Adrenal gland (tissue), 12 donors: ENCODE measurements around the gene AGBL5. TPM values are rescaled to one million over a fixed set of nuclear protein-coding genes. Genes with fewer than 3 reads are reported as not detected.
A peak's percentile ranks its signal among the peaks of the same experiment; 100 is the strongest.
"Not testable (repeated sequence)": the region's sequence is repeated elsewhere in the genome, so short reads cannot be mapped to it uniquely, and the experiment has no call there.

Experiments used
- DNase-seq, 7 donors: peaks; one replicate each; pipeline ENCODE4 v3.0.0-alpha.2; 2019 to 2020
- H3K27ac ChIP-seq, 5 donors: fragments of 200-600 bp; sonication (generic) in 4 of 5; 1 replicate in 3 of 5; 2 replicates in 2 of 5; pipeline versions ENCODE4 v1.5.1 to v1.8.0; 2016 to 2020; ENCODE audit warnings: mild to moderate bottlenecking in 1 of 5
- H3K27me3 ChIP-seq: fragments of 200-600 bp; 2 replicates; pipeline ENCODE4 v1.8.0; 2021
- H3K36me3 ChIP-seq, 2 donors: fragments of 200-600 bp; replicated peaks in 1 of 2; 1 replicate in 1 of 2; 2 replicates in 1 of 2; pipeline versions ENCODE4 v1.5.1 to v1.8.0; 2018 to 2022
- H3K4me1 ChIP-seq, 2 donors: fragments of 200-600 bp; replicated peaks in 1 of 2; 1 replicate in 1 of 2; 2 replicates in 1 of 2; pipeline versions ENCODE4 v1.5.1 to v1.8.0; 2018 to 2021
- H3K4me3 ChIP-seq, 4 donors: fragments of 200-600 bp; sonication (generic) in 3 of 4; one replicate each; pipeline ENCODE4 v1.5.1; 2016 to 2018
- H3K9me3 ChIP-seq, 3 donors: fragments of 200-600 bp; sonication (generic) in 1 of 3; replicated peaks in 1 of 3; 1 replicate in 2 of 3; 2 replicates in 1 of 3; pipeline versions ENCODE4 v1.5.1 to v1.8.0; 2016 to 2021
- CTCF ChIP-seq, 6 experiments: fragments of 450-650 bp in 4 of 6; fragments of 200-600 bp in 2 of 6; sonication (generic) in 1 of 6; IDR thresholded peaks; 1 replicate in 5 of 6; 2 replicates in 1 of 6; pipeline versions ENCODE4 v1.5.1 to v1.8.0; 2016 to 2021; ENCODE audit warnings: antibody characterized with exemption in 6 of 6, mild to moderate bottlenecking in 2 of 6, moderate library complexity in 1 of 6
- POLR2A ChIP-seq, 2 donors: fragments of 450-650 bp; IDR thresholded peaks; one replicate each; pipeline ENCODE4 v1.6.1; 2017; ENCODE audit warnings: antibody characterized with exemption in 2 of 2, mild to moderate bottlenecking in 2 of 2, moderate library complexity in 1 of 2
- WGBS, 4 donors: extraction: QIAGEN DNeasy Blood & Tissue Kit in 2 of 4; methylation state at CpG; one replicate each; pipeline versions ENCODE4 v1.1.5 to v1.1.7; 2013 to 2017; 5-methylcytosine and 5-hydroxymethylcytosine counted together
- intact Hi-C, 2 donors: fragments of 100-400 bp; cut with DNase I; formaldehyde crosslinking; loops; one replicate each; pipeline versions ENCODE4 v1.14.1 to v1.15.0; 2022 to 2023
- polyA plus RNA-seq, 3 donors: library from polyadenylated mRNA; stranded (reverse); fragments of 200-250 nt in 2 of 3; fragments of 350-450 nt in 1 of 3; fragmentation: Illumina TruSeq in 1 of 3; extraction: RNeasy Lipid Tissue Mini Kit (QIAGEN cat#74804) in 1 of 3; gene quantifications; one replicate each; pipeline ENCODE4 v1.2.3, GENCODE V29; 2013 to 2014
- total RNA-seq, 9 donors: library from RNA; depleted of rRNA in 4 of 9; stranded (reverse); fragments of >200 nt in 4 of 9; fragments of 120-200 nt in 1 of 9; fragmentation: NEBNext Ultra II Directional in 1 of 9; extraction: Animal tissue kit (Norgen Biotek cat#: 25700) in 1 of 9; gene quantifications; one replicate each; pipeline versions ENCODE4 v1.1.0 to v1.2.4, GENCODE V29; 2013 to 2023
- donor health status: healthy with polysubstance abuse.
- donor health status: Bipolar disorder and iron deficiency.
- donor health status: DM: yes; HTN: yes; CAD: no.
- donor health status: DM: no; HTN: no; CAD: no.
- donor health status: DM: no; HTN: no; CAD: no.
- donor health status: DM: yes; HTN: yes; CAD: no.

Gene AGBL5
- total and polyA plus RNA-seq, 12 donors = 21.2 to 42.4 (median 30.6) TPM

GRCh38 chr2:27118525-27119329 is 67.3 kb downstream of the AGBL5 start, which contains the start of gene CGREF1:
CGREF1 (minus strand) TSS chr2:27119128; CDS start chr2:27104366, 14,762 bp downstream.
- H3K4me1 ChIP-seq = peaks cover 0 to 11% of the 10 kb centered on the region in 2 donors
- no peak for TF ChIP-seq CTCF (IDR thresholded peaks at IDR 0.05)
- TF ChIP-seq POLR2A (IDR thresholded peaks at IDR 0.05) = no peak
- 3 to 33% (median 4%) methylated on average over 8 to 84 of the region's 84 CpGs for WGBS, 4 donors
- no peak within 1 kb of the TSS for H3K27ac ChIP-seq
- no peaks in the 10 kb centered on the region for H3K9me3 ChIP-seq
- no peak for DNase-seq
- H3K4me3 ChIP-seq = peak within 1 kb of the TSS in 1 of 4 donors; percentile 51
- intact Hi-C loops = no loop called here
- no peaks in the 10 kb centered on the region for H3K36me3 ChIP-seq
- H3K27me3 ChIP-seq = peaks cover 9% of the 10 kb centered on the region

GRCh38 chr2:27119330-27119670 is 67.8 kb downstream of the AGBL5 start:
- H3K36me3 ChIP-seq, H3K9me3 ChIP-seq, H3K27me3 ChIP-seq, H3K27ac ChIP-seq, intact Hi-C loops, DNase-seq: not testable (repeated sequence)
- Histone ChIP-seq H3K4me1 (peaks cover 0 to 11% of the 10 kb centered on the region in 2 donors), H3K4me3 (peak overlapping the region in 1 of 4 donors; percentile 51)
- WGBS, 4 donors = 80 to 84% (median 82%) methylated on average over 8 of the region's 8 CpGs

Other genes starting within 250 kb of the AGBL5 start
- 1 to 10 TPM in 2 of 9 donors, under 1 TPM in 3, not detected in 4; 0.34 to 1.6 (median 0.64) TPM for gene DPYSL5, start 203.5 kb upstream of the AGBL5 start, total RNA-seq
- 1 to 10 TPM in 2 of 3 donors, under 1 TPM in 1; 0.37 to 1.6 (median 1.0) TPM for gene DPYSL5, start 203.5 kb upstream of the AGBL5 start, polyA plus RNA-seq
- gene MAPRE3, start 81.0 kb upstream of the AGBL5 start, total RNA-seq = 10 to 100 TPM; 11.0 to 27.9 (median 18.6) TPM
- gene MAPRE3, start 81.0 kb upstream of the AGBL5 start, polyA plus RNA-seq = 10 to 100 TPM; 26.5 to 73.0 (median 30.5) TPM
- gene TMEM214, start 18.7 kb upstream of the AGBL5 start, total RNA-seq = 100 to 1,000 TPM in 2 of 9 donors, 10 to 100 TPM in 7; 25.2 to 124 (median 50.0) TPM
- gene TMEM214, start 18.7 kb upstream of the AGBL5 start, polyA plus RNA-seq = 100 to 1,000 TPM in 1 of 3 donors, 10 to 100 TPM in 2; 63.7 to 111 (median 96.8) TPM
- gene OST4, start 20.0 kb downstream of the AGBL5 start, total RNA-seq = 100 to 1,000 TPM; 174 to 617 (median 397) TPM
- 100 to 1,000 TPM; 387 to 602 (median 531) TPM for gene OST4, start 20.0 kb downstream of the AGBL5 start, polyA plus RNA-seq
- 100 to 1,000 TPM in 5 of 9 donors, 10 to 100 TPM in 4; 17.7 to 243 (median 115) TPM for gene EMILIN1, start 26.9 kb downstream of the AGBL5 start, total RNA-seq
- 100 to 1,000 TPM in 1 of 3 donors, 10 to 100 TPM in 1, 1 to 10 TPM in 1; 4.2 to 168 (median 84.4) TPM for gene EMILIN1, start 26.9 kb downstream of the AGBL5 start, polyA plus RNA-seq
- gene KHK, start 35.1 kb downstream of the AGBL5 start, total RNA-seq = 10 to 100 TPM in 4 of 9 donors, 1 to 10 TPM in 5; 4.0 to 14.4 (median 9.0) TPM
- gene KHK, start 35.1 kb downstream of the AGBL5 start, polyA plus RNA-seq = 1 to 10 TPM; 3.3 to 6.7 (median 4.9) TPM
- 1 to 10 TPM in 4 of 9 donors, under 1 TPM in 4, not detected in 1; 0.52 to 4.7 (median 1.0) TPM for gene CGREF1, start 67.5 kb downstream of the AGBL5 start, total RNA-seq
- gene CGREF1, start 67.5 kb downstream of the AGBL5 start, polyA plus RNA-seq = 1 to 10 TPM; 1.8 to 2.0 (median 2.0) TPM
- gene ABHD1, start 72.1 kb downstream of the AGBL5 start, total RNA-seq = 1 to 10 TPM in 6 of 9 donors, under 1 TPM in 2, not detected in 1; 0.61 to 3.3 (median 1.5) TPM
- gene ABHD1, start 72.1 kb downstream of the AGBL5 start, polyA plus RNA-seq = 1 to 10 TPM in 2 of 3 donors, under 1 TPM in 1; 0.90 to 6.0 (median 4.4) TPM
- gene PREB, start 83.0 kb downstream of the AGBL5 start, total RNA-seq = 10 to 100 TPM; 47.0 to 91.5 (median 64.6) TPM
- gene PREB, start 83.0 kb downstream of the AGBL5 start, polyA plus RNA-seq = 10 to 100 TPM; 44.1 to 68.5 (median 67.8) TPM
- not detected for gene PRR30, start 87.7 kb downstream of the AGBL5 start, total RNA-seq
- gene PRR30, start 87.7 kb downstream of the AGBL5 start, polyA plus RNA-seq = not detected
- under 1 TPM in 7 of 9 donors, not detected in 2; under 0.01 to 0.35 (median 0.08) TPM for gene TCF23, start 97.3 kb downstream of the AGBL5 start, total RNA-seq
- gene TCF23, start 97.3 kb downstream of the AGBL5 start, polyA plus RNA-seq = under 1 TPM in 2 of 3 donors, not detected in 1; 0.03 to 0.24 TPM
- gene ATRAID, start 160.4 kb downstream of the AGBL5 start, total RNA-seq = 100 to 1,000 TPM; 124 to 292 (median 155) TPM
- 100 to 1,000 TPM; 139 to 228 (median 190) TPM for gene ATRAID, start 160.4 kb downstream of the AGBL5 start, polyA plus RNA-seq
- gene SLC5A6, start 160.6 kb downstream of the AGBL5 start, total RNA-seq = 10 to 100 TPM; 13.5 to 35.0 (median 18.5) TPM
- 10 to 100 TPM; 17.8 to 30.1 (median 18.1) TPM for gene SLC5A6, start 160.6 kb downstream of the AGBL5 start, polyA plus RNA-seq
- 10 to 100 TPM; 13.1 to 70.5 (median 19.0) TPM for gene CAD, start 165.7 kb downstream of the AGBL5 start, total RNA-seq
- 10 to 100 TPM in 2 of 3 donors, 1 to 10 TPM in 1; 8.9 to 25.8 (median 13.9) TPM for gene CAD, start 165.7 kb downstream of the AGBL5 start, polyA plus RNA-seq
- 1 to 10 TPM in 8 of 9 donors, not detected in 1; 1.4 to 5.6 (median 3.1) TPM for gene SLC30A3, start 211.4 kb downstream of the AGBL5 start, total RNA-seq
- 1 to 10 TPM in 2 of 3 donors, under 1 TPM in 1; 0.27 to 1.5 (median 1.3) TPM for gene SLC30A3, start 211.4 kb downstream of the AGBL5 start, polyA plus RNA-seq
- gene DNAJC5G, start 223.8 kb downstream of the AGBL5 start, total RNA-seq = 1 to 10 TPM in 3 of 9 donors, under 1 TPM in 3, not detected in 3; 0.14 to 2.0 (median 0.99) TPM
- gene DNAJC5G, start 223.8 kb downstream of the AGBL5 start, polyA plus RNA-seq = 1 to 10 TPM in 1 of 3 donors, under 1 TPM in 1, not detected in 1; 0.88 to 2.9 TPM
- 10 to 100 TPM in 6 of 9 donors, 1 to 10 TPM in 3; 1.2 to 27.7 (median 12.7) TPM for gene TRIM54, start 230.8 kb downstream of the AGBL5 start, total RNA-seq
- gene TRIM54, start 230.8 kb downstream of the AGBL5 start, polyA plus RNA-seq = 10 to 100 TPM in 2 of 3 donors, 1 to 10 TPM in 1; 2.1 to 47.1 (median 21.1) TPM